Mononuclear cell (primary cell): ENCODE results near the gene SYNDIG1L. TPM values are rescaled to one million over a fixed set of nuclear protein-coding genes. Genes with fewer than 3 reads are reported as not detected.
"Not testable (repeated sequence)": the region's sequence is repeated elsewhere in the genome, so short reads cannot be mapped to it uniquely, and the experiment has no call there.

Experiments used
- H3K27me3 ChIP-seq: 2 replicates; pipeline ENCODE4 v1.6.0; 2011; ENCODE audit warnings: low read length, control low read depth; ENCODE audit not compliant: insufficient read depth
- H3K4me1 ChIP-seq: 2 replicates; pipeline ENCODE4 v1.5.1; 2011; ENCODE audit warnings: mild to moderate bottlenecking, low read length, control low read depth; ENCODE audit not compliant: insufficient read depth
- H3K4me3 ChIP-seq: 2 replicates; pipeline ENCODE4 v1.5.1; 2011; ENCODE audit warnings: mild to moderate bottlenecking, low read length, moderate library complexity
- H3K9me3 ChIP-seq: 2 replicates; pipeline ENCODE4 v1.5.1; 2011; ENCODE audit warnings: low read depth, mild to moderate bottlenecking, control low read depth, low read length
- total RNA-seq: library from RNA; depleted of rRNA; stranded (reverse); fragments of >200 nt; gene quantifications from one replicate; pipeline ENCODE4 v1.2.3, GENCODE V29; 2012

SYNDIG1L gene
- total RNA-seq, 1 donor, result not detected

- Histone ChIP-seq H3K4me1 (peaks cover 25% of the 10 kb centered on the region), H3K9me3 (no peaks in the 10 kb centered on the region), H3K4me3 (peak overlapping the region; percentile 15), H3K27me3 (no peaks in the 10 kb centered on the region)
Measured at GRCh38 chr14:74401504-74402241, 24.3 kb downstream of the SYNDIG1L start.

GRCh38 chr14:74400919-74401503 is 25.0 kb downstream of the SYNDIG1L start:
- H3K27me3 ChIP-seq, result no peaks in the 10 kb centered on the region
- H3K9me3 ChIP-seq, result no peaks in the 10 kb centered on the region
- no peak overlapping the region for H3K4me3 ChIP-seq

GRCh38 chr14:74400031-74400685 is 25.9 kb downstream of the SYNDIG1L start:
- H3K4me1 ChIP-seq, result peaks cover 25% of the 10 kb centered on the region
- H3K4me3 ChIP-seq, result no peak overlapping the region
- H3K9me3 ChIP-seq, result no peaks in the 10 kb centered on the region
- H3K27me3 ChIP-seq, result no peaks in the 10 kb centered on the region

More at GRCh38 chr14:74400919-74401503, 25.0 kb downstream of the SYNDIG1L start:
- peaks cover 25% of the 10 kb centered on the region for H3K4me1 ChIP-seq

- Histone ChIP-seq H3K4me1 (no peaks in the 10 kb centered on the region), H3K4me3 (no peak overlapping the region), H3K27me3 (no peaks in the 10 kb centered on the region), H3K9me3 (no peaks in the 10 kb centered on the region)
Measured at GRCh38 chr14:74395094-74395493, 30.9 kb downstream of the SYNDIG1L start.

- no peak overlapping the region for H3K4me3 ChIP-seq
- H3K9me3 ChIP-seq, result no peaks in the 10 kb centered on the region
- no peaks in the 10 kb centered on the region for H3K4me1 ChIP-seq
- no peaks in the 10 kb centered on the region for H3K27me3 ChIP-seq
Measured at GRCh38 chr14:74394549-74394948, 31.5 kb downstream of the SYNDIG1L start.

- H3K4me3 ChIP-seq, result no peak overlapping the region
- no peaks in the 10 kb centered on the region for H3K9me3 ChIP-seq
- no peaks in the 10 kb centered on the region for H3K4me1 ChIP-seq
- no peaks in the 10 kb centered on the region for H3K27me3 ChIP-seq
Measured at GRCh38 chr14:74392616-74393570, 33.1 kb downstream of the SYNDIG1L start.

GRCh38 chr14:74391479-74391878 is 34.5 kb downstream of the SYNDIG1L start:
- Histone ChIP-seq H3K27me3 (no peaks in the 10 kb centered on the region), H3K4me3 (no peak overlapping the region), H3K9me3 (no peaks in the 10 kb centered on the region), H3K4me1 (no peaks in the 10 kb centered on the region)

GRCh38 chr14:74390505-74390904 is 35.5 kb downstream of the SYNDIG1L start:
- H3K9me3 ChIP-seq, H3K4me3 ChIP-seq: not testable (repeated sequence)

GRCh38 chr14:74389980-74390379 is 36.0 kb downstream of the SYNDIG1L start:
- no peaks in the 10 kb centered on the region for H3K27me3 ChIP-seq
- H3K4me3 ChIP-seq, result no peak overlapping the region
- H3K4me1 ChIP-seq, result no peaks in the 10 kb centered on the region
- H3K9me3 ChIP-seq, result no peaks in the 10 kb centered on the region

More at GRCh38 chr14:74390505-74390904, 35.5 kb downstream of the SYNDIG1L start:
- H3K4me1 ChIP-seq, H3K27me3 ChIP-seq: not testable (repeated sequence)

GRCh38 chr14:74382231-74382630 is 43.8 kb downstream of the SYNDIG1L start:
- Histone ChIP-seq H3K4me1 (no peaks in the 10 kb centered on the region), H3K9me3 (no peaks in the 10 kb centered on the region), H3K27me3 (no peaks in the 10 kb centered on the region), H3K4me3 (no peak overlapping the region)

- H3K9me3 ChIP-seq, H3K4me1 ChIP-seq, H3K27me3 ChIP-seq, H3K4me3 ChIP-seq: not testable (repeated sequence)
Measured at GRCh38 chr14:74381571-74381970, 44.4 kb downstream of the SYNDIG1L start.

- no peaks in the 10 kb centered on the region for H3K4me1 ChIP-seq
- H3K4me3 ChIP-seq, result no peak overlapping the region
- H3K9me3 ChIP-seq, result no peaks in the 10 kb centered on the region
- H3K27me3 ChIP-seq, result no peaks in the 10 kb centered on the region
Measured at GRCh38 chr14:74380845-74381244, 45.2 kb downstream of the SYNDIG1L start.

GRCh38 chr14:74380172-74380571 is 45.8 kb downstream of the SYNDIG1L start:
- Histone ChIP-seq H3K9me3 (no peaks in the 10 kb centered on the region), H3K4me3 (no peak overlapping the region), H3K27me3 (no peaks in the 10 kb centered on the region), H3K4me1 (no peaks in the 10 kb centered on the region)

GRCh38 chr14:74377976-74378690 is 47.9 kb downstream of the SYNDIG1L start:
- no peaks in the 10 kb centered on the region for H3K4me1 ChIP-seq
- H3K9me3 ChIP-seq, result no peaks in the 10 kb centered on the region
- H3K27me3 ChIP-seq, result no peaks in the 10 kb centered on the region
- H3K4me3 ChIP-seq, result no peak overlapping the region
